ENCODE data around the gene ZMYM4.

The ZMYM4 gene

DNA sequence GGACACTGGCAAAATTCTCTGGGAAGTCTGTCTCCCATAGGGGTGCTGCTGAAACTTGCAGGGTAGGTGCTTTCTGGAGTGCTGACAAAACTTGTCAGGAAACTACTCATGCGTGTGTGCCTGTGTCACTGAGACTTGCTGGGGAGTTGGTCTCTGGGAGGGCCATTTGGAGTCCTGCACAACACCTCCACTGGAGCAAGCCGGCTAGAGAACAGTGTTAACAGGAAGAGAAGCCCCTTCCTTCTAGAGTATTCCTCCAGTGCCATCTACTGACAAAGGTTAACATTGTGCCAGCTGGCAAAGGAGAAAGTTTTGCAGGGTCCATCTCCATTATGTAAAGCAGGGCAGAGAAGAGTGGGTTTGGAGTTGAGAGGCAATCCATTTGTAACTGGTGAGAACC is 30.0 kb downstream of the ZMYM4 start:
- no peaks in the 10 kb centered on the region for H4K20me1 ChIP-seq (ENCODE audit: insufficient read depth, low read length, poor library complexity, severe bottlenecking)
- H3K4me1 ChIP-seq (ENCODE audit: insufficient read depth, low read length, poor library complexity, severe bottlenecking) = peaks cover 4% of the 10 kb centered on the region
- H3F3A ChIP-seq (ENCODE audit: low read depth) = 0 out of 2 replicates have a peak, but pooled peaks cover 3% of the 10 kb centered on the region
- peaks cover 28% of the 10 kb centered on the region; the same call in 1 of the 2 replicates for H3K36me3 ChIP-seq (ENCODE audit: insufficient read depth, low read length)
- TF ChIP-seq, protein P1, sequence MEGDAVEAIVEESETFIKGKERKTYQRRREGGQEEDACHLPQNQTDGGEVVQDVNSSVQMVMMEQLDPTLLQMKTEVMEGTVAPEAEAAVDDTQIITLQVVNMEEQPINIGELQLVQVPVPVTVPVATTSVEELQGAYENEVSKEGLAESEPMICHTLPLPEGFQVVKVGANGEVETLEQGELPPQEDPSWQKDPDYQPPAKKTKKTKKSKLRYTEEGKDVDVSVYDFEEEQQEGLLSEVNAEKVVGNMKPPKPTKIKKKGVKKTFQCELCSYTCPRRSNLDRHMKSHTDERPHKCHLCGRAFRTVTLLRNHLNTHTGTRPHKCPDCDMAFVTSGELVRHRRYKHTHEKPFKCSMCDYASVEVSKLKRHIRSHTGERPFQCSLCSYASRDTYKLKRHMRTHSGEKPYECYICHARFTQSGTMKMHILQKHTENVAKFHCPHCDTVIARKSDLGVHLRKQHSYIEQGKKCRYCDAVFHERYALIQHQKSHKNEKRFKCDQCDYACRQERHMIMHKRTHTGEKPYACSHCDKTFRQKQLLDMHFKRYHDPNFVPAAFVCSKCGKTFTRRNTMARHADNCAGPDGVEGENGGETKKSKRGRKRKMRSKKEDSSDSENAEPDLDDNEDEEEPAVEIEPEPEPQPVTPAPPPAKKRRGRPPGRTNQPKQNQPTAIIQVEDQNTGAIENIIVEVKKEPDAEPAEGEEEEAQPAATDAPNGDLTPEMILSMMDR (conservative IDR thresholded peaks at IDR 0.05; ENCODE audit: low read length) = peak; percentile 80
- no peak for TF ChIP-seq EZH2phosphoT487 (IDR thresholded peaks at IDR 0.05; ENCODE audit: borderline replicate concordance)
- no peaks in the 10 kb centered on the region for H3K9me2 ChIP-seq (replicated peaks; ENCODE audit: low read depth, low read length)
- no peaks in the 10 kb centered on the region for H3K27me3 ChIP-seq (ENCODE audit: insufficient read depth, low read length, poor library complexity, severe bottlenecking)
- H3K9me3 ChIP-seq (ENCODE audit: insufficient read depth, low read depth, low read length) = no peaks in the 10 kb centered on the region
- peaks cover 29% of the 10 kb centered on the region; the same call in 1 of the 2 replicates for H3K79me2 ChIP-seq (ENCODE audit: insufficient read depth, low read length)
- no peak overlapping the region for H3K4me2 ChIP-seq (ENCODE audit: low read depth, low read length, poor library complexity, severe bottlenecking)
- no peak overlapping the region for H2AFZ ChIP-seq (ENCODE audit: low read length)
- H3K9ac ChIP-seq (ENCODE audit: low read depth, low read length, poor library complexity, severe bottlenecking) = peak overlapping the region; percentile 45
- H3K4me3 ChIP-seq (ENCODE audit: low read length, poor library complexity, severe bottlenecking) = no peak overlapping the region

DNA sequence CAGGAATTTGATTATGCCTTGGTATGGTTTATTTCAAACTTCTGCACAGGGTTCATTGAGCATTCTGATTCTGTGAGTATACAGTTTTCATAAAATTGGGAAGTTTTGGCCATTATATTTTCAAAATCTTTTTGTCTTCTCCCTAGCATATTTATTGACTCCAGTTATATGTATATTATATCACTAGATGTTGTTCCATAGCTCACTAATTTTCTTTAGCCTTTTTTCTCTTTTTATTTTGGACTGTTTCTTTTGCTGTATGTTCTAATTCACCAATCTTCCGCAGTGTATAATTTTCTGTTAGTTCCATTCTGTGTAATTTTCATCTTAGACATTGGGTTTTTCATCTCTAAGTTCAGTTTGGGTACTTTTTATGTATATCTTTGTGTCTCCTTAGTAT is 31.9 kb downstream of the ZMYM4 start:
- Histone ChIP-seq H3K4me3 (ENCODE audit: low read length, poor library complexity, severe bottlenecking) (no peak overlapping the region), H3K79me2 (ENCODE audit: insufficient read depth, low read length) (peaks cover 33% of the 10 kb centered on the region), H3K9me3 (ENCODE audit: insufficient read depth, low read depth, low read length) (no peaks in the 10 kb centered on the region), H3K36me3 (ENCODE audit: insufficient read depth, low read length) (peaks cover 28% of the 10 kb centered on the region; the same call in 1 of the 2 replicates), H3K9ac (ENCODE audit: low read depth, low read length, poor library complexity, severe bottlenecking) (no peak overlapping the region), H3K4me1 (ENCODE audit: insufficient read depth, low read length, poor library complexity, severe bottlenecking) (peaks cover 4% of the 10 kb centered on the region), H3K4me2 (ENCODE audit: low read depth, low read length, poor library complexity, severe bottlenecking) (no peak overlapping the region), H2AFZ (ENCODE audit: low read length) (no peak overlapping the region), H4K20me1 (ENCODE audit: insufficient read depth, low read length, poor library complexity, severe bottlenecking) (no peaks in the 10 kb centered on the region), H3F3A (ENCODE audit: low read depth) (no peaks in the 10 kb centered on the region), H3K27me3 (ENCODE audit: insufficient read depth, low read length, poor library complexity, severe bottlenecking) (no peaks in the 10 kb centered on the region), H3K9me2 (replicated peaks; ENCODE audit: low read depth, low read length) (no peaks in the 10 kb centered on the region)
- TF ChIP-seq EZH2phosphoT487 (IDR thresholded peaks at IDR 0.05; ENCODE audit: borderline replicate concordance) = no peak
- TF ChIP-seq, protein P1 (conservative IDR thresholded peaks at IDR 0.05; ENCODE audit: low read length) = no peak

DNA sequence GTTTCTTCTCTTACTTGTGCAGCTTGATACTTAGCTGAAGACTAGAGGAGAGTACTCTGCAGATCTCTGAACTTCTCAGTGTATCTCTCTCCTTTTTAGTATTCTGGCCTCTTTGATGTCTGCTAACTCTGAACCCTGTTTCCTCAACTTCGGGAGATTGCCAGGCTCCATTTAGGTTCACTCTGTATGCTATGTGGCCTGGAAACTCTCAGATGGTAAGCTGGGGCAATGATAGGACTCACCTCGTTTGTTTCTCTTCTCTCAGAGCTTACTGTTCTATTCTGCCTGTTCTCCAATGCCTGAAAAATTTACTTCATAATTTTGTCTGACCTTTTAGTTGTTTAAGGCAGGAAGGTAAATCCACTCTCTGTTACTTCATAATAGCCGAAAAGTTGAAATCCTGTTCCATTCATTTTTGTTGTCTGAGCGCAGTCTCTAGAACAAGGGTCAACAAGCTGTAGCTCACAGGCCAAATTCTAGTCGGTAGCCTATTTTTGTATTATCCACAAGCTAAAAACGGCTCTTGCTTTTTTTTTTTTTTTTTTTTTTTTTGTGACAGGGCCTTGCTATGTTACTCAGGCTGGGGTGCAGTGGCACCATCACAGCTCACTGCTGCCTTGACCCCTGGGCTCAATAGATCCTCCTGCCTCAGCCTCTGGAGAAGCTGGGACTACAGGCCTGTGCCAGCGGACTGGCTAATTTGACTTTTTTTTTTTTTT is 33.3 kb downstream of the ZMYM4 start:
- Histone ChIP-seq H3K79me2 (ENCODE audit: insufficient read depth, low read length) (peaks cover 45% of the 10 kb centered on the region), H3F3A (ENCODE audit: low read depth) (no peaks in the 10 kb centered on the region), H3K27me3 (ENCODE audit: insufficient read depth, low read length, poor library complexity, severe bottlenecking) (no peaks in the 10 kb centered on the region)

More for the DNA sequence above, 33.3 kb downstream of the ZMYM4 start:
- Histone ChIP-seq H3K4me2 (ENCODE audit: low read depth, low read length, poor library complexity, severe bottlenecking) (no peak overlapping the region), H3K9me2 (replicated peaks; ENCODE audit: low read depth, low read length) (no peaks in the 10 kb centered on the region), H4K20me1 (ENCODE audit: insufficient read depth, low read length, poor library complexity, severe bottlenecking) (peaks cover 5% of the 10 kb centered on the region), H3K4me1 (ENCODE audit: insufficient read depth, low read length, poor library complexity, severe bottlenecking) (peaks cover 4% of the 10 kb centered on the region), H3K9me3 (ENCODE audit: insufficient read depth, low read depth, low read length) (no peaks in the 10 kb centered on the region), H3K4me3 (ENCODE audit: low read length, poor library complexity, severe bottlenecking) (no peak overlapping the region), H3K9ac (ENCODE audit: low read depth, low read length, poor library complexity, severe bottlenecking) (no peak overlapping the region), H2AFZ (ENCODE audit: low read length) (no peak overlapping the region), H3K36me3 (ENCODE audit: insufficient read depth, low read length) (peaks cover 24% of the 10 kb centered on the region; the same call in 1 of the 2 replicates)
- no peak for TF ChIP-seq EZH2phosphoT487 (IDR thresholded peaks at IDR 0.05; ENCODE audit: borderline replicate concordance)
- TF ChIP-seq, protein P1 (conservative IDR thresholded peaks at IDR 0.05; ENCODE audit: low read length) = no peak
